ENCODE results near the gene TCN2. TPM values are rescaled to one million over a fixed set of nuclear protein-coding genes. Genes with fewer than 3 reads are reported as not detected.

TCN2 gene
- total and polyA plus RNA-seq, 4 donors = 6.7 to 14.1 (median 13.0) TPM

GRCh38 chr22:30562366-30562765 lies 44.6 kb upstream of the TCN2 start:
- Histone ChIP-seq H3K36me3 (ENCODE audit: control insufficient read depth in 4 of 4, insufficient read depth in 3 of 4, low read depth in 1 of 4, low read length in 3 of 4) (no peaks in the 10 kb centered on the region), H3K9ac (ENCODE audit: low read depth in 1 of 2, low read length in 2 of 2) (no peak overlapping the region), H3K27ac (ENCODE audit: low read depth in 1 of 2, low read length in 2 of 2) (no peak overlapping the region), H3K4me1 (ENCODE audit: control insufficient read depth in 4 of 4, insufficient read depth in 4 of 4, low read length in 3 of 4) (no peaks in the 10 kb centered on the region), H3K9me3 (ENCODE audit: control insufficient read depth in 4 of 4, low read length in 3 of 4) (no peaks in the 10 kb centered on the region), H3K4me3 (ENCODE audit: low read depth in 1 of 3, low read length in 3 of 3) (no peak overlapping the region), H3K27me3 (ENCODE audit: control insufficient read depth in 4 of 4, insufficient read depth in 4 of 4, low read length in 3 of 4) (no peaks in the 10 kb centered on the region)
- TF ChIP-seq FOXA1 (IDR thresholded peaks at IDR 0.05) (no peak), GABPA (IDR thresholded peaks at IDR 0.05 in 1 of 2, conservative IDR thresholded peaks at IDR 0.05 in 1 of 2) (no peak), ATF3 (IDR thresholded peaks at IDR 0.05) (no peak), JUND (IDR thresholded peaks at IDR 0.05) (no peak), HNF4A (conservative IDR thresholded peaks at IDR 0.05) (no peak), TAF1 (conservative IDR thresholded peaks at IDR 0.05) (no peak), RAD21 (IDR thresholded peaks at IDR 0.05) (no peak), EGR1 (IDR thresholded peaks at IDR 0.05; ENCODE audit: low read depth in 2 of 2) (no peak), ZBTB33 (IDR thresholded peaks at IDR 0.05) (no peak), CTCF (IDR thresholded peaks at IDR 0.05; ENCODE audit: low read depth, low read length, missing input control) (no peak), HNF4G (IDR thresholded peaks at IDR 0.05) (no peak), MAX (IDR thresholded peaks at IDR 0.05) (no peak), SP1 (IDR thresholded peaks at IDR 0.05) (no peak), RXRA (IDR thresholded peaks at IDR 0.05) (no peak), REST (IDR thresholded peaks at IDR 0.05) (no peak), NR2F2 (IDR thresholded peaks at IDR 0.05) (no peak)
- no peak for DNase-seq (ENCODE audit: low spot score)
- WGBS = 89% methylated on average over 6 of the region's 6 CpGs

Measured in liver (tissue), 9 donors.